Hepatic stellate cell (primary cell): ENCODE data around the gene GPD1.

Experiments
- DNase-seq: peaks from one replicate; pipeline ENCODE4 v3.0.0; 2011; ENCODE audit warnings: low spot score

GPD1 gene

DNA sequence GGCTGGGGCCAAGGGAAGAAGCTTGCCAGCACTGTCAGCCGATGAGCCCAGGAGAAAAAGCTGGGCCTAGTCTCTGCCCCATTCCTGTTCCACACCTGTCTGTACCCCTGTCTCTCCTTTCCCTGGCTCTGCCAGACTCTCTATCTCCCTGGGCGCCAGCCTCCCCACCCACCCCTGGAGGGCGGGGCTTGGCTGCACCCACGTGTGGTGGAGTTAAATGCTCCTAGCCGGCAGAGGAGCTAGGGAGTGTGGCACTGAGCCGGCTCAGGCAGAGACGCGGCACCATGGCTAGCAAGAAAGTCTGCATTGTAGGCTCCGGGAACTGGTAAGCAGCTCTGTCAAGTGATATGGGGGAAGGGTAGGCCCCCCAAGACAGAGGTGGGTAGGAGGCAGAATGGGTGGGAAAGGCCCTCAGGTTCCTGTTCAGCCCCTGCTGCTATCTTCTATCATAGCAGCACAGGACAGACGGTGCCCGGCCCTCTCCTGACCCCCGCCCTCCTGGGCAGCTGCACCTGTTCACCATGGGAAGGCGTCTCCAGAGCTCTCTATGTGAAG lies at the start of gene GPD1:
GPD1 (plus strand) TSS at position 242 of the 555 bp plus-strand sequence; CDS start at position 285, 43 bp downstream.
- DNase-seq, result peak; percentile 75

DNA sequence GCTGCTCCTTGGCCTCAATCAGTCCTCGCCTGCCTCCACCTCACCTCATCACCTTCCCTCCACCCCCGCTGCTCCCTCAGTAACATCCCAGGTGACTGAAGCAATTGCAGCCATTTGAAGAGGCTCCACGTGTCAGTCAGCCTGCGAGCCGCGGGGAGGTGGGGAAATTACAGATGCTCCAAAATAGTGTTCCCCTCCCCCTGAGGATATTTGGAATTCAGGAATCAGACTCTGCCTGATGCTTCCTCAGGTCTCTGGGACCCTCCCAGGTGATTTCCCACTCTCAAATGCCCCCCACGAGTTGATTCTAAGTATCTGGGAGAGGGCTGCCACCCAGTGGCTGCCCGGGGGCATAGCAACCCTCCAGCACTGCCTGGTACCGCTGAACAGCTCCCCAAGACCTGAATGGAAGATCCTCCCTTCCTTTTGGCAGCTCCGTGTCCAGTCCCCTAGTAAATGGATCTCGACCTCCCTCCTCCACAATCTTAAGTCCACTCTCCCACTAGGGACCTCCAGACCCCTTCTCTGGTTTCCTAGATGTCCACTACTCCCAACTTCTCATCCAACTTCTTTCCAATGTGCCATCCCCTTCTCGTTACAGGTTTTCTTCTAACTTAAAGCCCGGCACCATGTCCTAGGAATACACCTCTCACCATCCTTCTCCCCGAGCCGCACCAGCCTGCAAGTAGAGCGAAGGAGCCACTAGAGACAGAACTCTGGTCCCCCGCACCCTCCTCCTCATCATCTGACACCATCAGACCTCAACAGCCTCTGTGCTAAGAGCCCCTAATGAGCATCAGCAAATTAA lies 47.8 kb upstream of the GPD1 start:
- DNase-seq, result peak; percentile 79

- no peak for DNase-seq
These were observed 47.2 kb upstream of the GPD1 start for GRCh38 chr12:50056639-50056976.

- peak; percentile 76 for DNase-seq
These were observed 46.6 kb upstream of the GPD1 start, which contains the start of gene ASIC1 for GRCh38 chr12:50057000-50057841. TSS of gene ASIC1 (plus strand) at chr12:50057596. CDS start at chr12:50058767, 1,171 bp downstream.

- no peak for DNase-seq
These were observed 45.7 kb upstream of the GPD1 start for GRCh38 chr12:50057896-50058670.

GRCh38 chr12:50058743-50059312 lies 45.0 kb upstream of the GPD1 start:
- DNase-seq, result no peak

GRCh38 chr12:50059440-50060119 lies 44.2 kb upstream of the GPD1 start:
- DNase-seq, result no peak

GRCh38 chr12:50060120-50060468 lies 43.7 kb upstream of the GPD1 start:
- no peak for DNase-seq

GRCh38 chr12:50061171-50061570 lies 42.6 kb upstream of the GPD1 start:
- DNase-seq, result no peak

GRCh38 chr12:50061946-50062686 lies 41.7 kb upstream of the GPD1 start:
- no peak for DNase-seq

- no peak for DNase-seq
These were observed 40.9 kb upstream of the GPD1 start for GRCh38 chr12:50062728-50063460.

DNA sequence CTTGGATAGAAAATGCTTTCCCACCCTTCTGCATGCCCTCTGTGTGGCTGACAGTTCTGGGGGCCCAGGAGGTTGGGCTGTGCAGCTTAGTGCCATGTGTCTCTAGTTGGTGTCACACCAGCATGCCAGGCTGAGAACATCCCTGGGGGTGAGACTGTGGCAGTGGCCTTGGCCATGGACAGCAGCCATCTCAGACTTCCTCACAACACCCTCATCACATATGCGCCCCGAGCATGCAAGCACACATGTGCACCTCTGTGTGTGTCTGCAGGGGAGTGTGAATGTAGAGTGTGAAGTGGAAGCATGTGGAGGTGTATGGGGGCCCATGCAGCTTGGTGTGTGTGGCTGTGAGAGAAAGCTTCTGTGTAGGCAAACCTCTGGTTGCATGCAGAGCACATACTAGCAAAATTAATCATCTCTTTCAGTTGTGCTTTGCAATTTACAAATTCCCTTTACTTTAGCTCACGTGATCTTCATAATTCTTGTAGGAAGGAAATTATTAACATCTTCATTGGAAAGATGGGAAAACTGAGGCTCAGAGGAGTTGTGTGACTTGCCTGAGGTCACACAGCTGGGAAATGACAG lies 38.0 kb upstream of the GPD1 start:
- DNase-seq, result no peak

GRCh38 chr12:50066402-50066801 lies 37.4 kb upstream of the GPD1 start:
- peak; percentile 84 for DNase-seq

DNA sequence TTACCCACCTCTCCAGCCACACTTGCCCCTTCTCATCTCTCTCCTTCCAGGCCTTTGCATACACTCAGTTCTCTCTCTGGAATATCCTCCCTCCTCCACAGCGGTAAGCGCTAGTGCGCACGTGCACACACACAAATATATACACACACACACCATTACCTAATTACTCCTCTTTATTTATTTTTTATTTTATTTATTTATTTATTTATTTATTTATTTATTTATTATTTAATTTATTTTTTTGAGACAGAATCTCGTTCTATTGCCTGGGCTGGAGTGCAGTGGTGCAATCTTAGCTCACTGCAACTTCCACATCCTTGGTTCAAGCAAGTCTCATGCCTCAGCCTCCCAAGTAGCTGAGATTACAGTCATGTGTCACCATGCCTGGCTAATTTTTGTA lies 34.7 kb upstream of the GPD1 start:
- no peak for DNase-seq

- no peak for DNase-seq
These were observed 34.3 kb upstream of the GPD1 start for GRCh38 chr12:50069539-50069938.

GRCh38 chr12:50070314-50071060 lies 33.3 kb upstream of the GPD1 start:
- peak; percentile 82 for DNase-seq

DNA sequence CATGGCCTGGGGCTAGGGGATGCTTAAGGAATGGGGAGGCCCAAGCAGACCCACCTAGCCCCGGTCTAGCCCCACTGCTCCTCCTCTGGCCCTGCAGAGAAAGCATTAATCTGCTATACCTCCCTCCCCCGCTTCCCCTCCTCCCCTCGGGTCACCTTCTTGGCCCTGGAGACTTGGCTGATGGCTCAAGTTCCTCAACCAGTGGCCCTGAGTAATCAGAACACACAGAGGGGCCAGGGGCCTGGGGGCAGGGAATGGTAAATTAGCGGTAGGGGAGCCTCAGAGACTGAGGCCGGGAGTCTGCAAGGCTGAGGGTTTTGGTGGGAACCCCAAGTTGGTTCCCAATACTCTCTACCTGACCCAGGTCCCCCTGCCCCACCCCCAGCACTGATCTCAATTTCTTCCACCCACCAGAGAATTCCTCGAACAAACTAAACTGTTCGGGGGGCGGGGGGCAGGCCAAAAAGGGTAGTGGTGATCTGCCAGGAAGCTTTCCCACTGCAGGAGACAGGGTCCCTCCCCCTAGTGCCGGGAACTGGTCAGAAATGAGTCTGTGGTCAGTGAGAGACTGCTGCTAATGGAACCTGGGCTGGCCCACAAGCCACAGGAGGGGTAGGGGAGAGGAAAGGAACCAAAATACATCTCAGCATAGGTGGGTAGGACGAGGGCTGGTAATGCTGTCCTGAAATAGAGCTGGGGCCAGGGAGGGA lies 31.5 kb upstream of the GPD1 start:
- DNase-seq, result no peak

DNA sequence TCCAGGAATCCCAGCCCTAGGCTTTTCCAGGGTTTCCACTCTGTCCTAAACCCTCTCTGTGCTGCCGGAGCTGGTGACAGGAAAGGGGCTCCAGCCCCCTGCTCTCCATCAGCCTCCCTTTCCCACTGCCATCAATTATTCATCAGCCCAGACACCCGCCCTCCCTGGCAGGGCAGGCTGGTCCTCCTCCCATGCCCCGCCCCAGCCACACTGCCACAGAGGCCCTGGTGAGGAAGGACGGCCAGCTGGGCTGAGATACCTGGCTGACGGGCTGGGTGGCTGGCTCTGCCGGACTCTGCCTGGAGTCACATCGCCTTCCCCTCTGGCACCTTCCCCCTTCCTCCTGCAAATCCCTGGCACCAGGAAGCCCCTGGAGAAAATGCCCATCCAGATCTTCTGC lies 30.6 kb upstream of the GPD1 start:
- DNase-seq, result no peak
